NCI-H510A treated with DMSO at 0.1 percent for 48 hours (cell line): ENCODE data around the gene LY6G6F.

ENCODE experiments used
- DNase-seq: peaks from one replicate; lab custom pipeline; 2025; lab: John Stamatoyannopoulos, UW

The LY6G6F gene, protein sequence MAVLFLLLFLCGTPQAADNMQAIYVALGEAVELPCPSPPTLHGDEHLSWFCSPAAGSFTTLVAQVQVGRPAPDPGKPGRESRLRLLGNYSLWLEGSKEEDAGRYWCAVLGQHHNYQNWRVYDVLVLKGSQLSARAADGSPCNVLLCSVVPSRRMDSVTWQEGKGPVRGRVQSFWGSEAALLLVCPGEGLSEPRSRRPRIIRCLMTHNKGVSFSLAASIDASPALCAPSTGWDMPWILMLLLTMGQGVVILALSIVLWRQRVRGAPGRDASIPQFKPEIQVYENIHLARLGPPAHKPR

GRCh38 chr6:31706599-31706998, at the start of gene LY6G6F:
TSS of gene LY6G6F (plus strand) at chr6:31706866. CDS start at chr6:31706907, 41 bp downstream.
- DNase-seq: no peak

GRCh38 chr6:31657406-31658157, 49.1 kb upstream of the LY6G6F start:
- no peak for DNase-seq

DNA sequence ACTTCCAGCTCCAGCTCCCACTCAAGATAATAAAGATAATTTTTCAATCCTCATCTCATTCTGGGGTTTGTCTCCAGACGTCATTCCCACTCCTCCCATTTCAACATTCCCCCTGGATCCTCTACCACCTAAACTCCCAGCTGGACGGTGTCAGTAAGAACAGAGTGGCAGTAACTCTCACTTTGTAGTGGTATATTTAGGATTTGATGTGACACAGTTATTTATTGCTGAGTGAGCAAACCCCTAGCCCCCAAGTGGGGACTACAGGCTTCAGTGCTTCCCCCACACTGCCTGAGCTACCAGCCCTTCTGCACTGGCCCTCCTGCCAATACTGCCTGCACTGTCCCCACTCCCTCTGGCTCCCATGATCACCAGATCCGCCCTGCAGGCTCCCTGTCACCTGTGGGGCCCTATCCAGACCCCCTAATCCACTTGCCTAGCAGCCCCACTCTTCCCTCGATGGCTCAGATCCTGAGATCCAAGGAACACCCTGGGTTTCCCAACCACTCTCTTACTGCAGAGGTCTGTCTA, 48.4 kb upstream of the LY6G6F start:
- DNase-seq: no peak

DNA sequence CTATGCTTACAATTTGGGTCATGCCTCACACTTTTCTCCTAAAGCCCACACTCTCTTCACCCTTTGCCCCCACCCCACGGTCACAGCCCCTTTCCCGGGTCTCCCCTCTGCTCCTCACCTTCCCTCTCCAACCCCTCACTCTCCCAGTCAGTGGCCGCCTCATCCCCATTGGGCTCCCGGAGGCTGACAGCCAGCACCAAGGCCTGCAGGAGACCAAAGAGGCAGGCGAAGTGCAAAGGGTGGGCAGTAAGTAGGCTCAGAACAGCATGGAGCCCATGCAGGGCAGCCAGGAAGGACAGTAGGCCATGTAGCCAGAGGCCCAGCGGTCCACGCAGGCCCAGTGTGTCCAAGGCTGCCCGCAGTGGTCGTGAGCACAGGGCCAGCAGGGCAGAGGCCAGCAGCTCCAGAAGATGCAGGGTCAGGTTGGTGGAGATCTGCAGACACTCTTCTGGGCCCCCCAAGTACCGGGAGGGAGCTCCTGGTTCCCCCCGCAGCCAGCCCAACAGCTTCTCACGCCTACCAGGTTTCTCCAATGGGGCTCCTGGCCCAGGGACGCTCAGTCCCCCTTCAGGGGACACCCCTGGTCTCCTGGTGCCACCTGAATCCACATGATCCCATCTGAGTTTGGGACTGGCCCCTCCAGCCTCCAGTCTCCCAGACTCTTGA, 47.5 kb upstream of the LY6G6F start:
- DNase-seq: no peak

DNA sequence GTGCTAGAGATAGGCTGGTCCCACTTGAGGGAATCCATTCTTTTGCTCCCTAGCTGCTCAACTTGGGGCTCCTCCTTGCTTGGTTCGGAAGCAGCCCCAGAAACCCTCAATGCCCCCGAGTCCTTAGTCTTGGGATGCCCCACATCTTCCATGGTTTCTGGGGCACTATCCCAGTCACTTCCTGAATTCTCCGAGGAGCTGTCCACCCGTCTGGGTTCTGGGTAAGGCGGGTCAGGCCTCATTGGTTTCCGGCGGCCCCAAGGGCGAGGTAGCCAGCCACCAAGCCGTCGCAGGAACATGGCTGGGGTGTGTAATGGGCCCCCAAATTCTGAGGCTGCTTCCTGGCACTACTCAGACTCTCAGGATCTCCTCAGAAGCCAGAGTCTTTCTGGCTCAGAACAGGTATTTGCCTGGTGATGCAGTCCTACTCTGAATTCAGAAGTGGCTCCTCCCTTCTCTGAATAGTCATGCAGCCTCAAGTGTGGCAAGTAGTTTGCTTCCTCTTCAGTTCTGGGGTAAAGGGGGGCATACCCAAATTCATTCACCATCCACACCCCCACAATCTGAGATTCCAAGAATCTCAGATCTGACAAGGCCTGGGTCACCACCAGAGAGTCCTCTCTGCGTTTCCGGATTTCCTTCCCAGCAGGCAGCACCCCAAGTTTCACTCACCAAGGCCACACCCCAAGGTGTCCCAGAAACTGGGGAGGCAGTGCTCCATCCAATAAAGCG, 46.9 kb upstream of the LY6G6F start:
- peak; percentile 30 for DNase-seq

DNA sequence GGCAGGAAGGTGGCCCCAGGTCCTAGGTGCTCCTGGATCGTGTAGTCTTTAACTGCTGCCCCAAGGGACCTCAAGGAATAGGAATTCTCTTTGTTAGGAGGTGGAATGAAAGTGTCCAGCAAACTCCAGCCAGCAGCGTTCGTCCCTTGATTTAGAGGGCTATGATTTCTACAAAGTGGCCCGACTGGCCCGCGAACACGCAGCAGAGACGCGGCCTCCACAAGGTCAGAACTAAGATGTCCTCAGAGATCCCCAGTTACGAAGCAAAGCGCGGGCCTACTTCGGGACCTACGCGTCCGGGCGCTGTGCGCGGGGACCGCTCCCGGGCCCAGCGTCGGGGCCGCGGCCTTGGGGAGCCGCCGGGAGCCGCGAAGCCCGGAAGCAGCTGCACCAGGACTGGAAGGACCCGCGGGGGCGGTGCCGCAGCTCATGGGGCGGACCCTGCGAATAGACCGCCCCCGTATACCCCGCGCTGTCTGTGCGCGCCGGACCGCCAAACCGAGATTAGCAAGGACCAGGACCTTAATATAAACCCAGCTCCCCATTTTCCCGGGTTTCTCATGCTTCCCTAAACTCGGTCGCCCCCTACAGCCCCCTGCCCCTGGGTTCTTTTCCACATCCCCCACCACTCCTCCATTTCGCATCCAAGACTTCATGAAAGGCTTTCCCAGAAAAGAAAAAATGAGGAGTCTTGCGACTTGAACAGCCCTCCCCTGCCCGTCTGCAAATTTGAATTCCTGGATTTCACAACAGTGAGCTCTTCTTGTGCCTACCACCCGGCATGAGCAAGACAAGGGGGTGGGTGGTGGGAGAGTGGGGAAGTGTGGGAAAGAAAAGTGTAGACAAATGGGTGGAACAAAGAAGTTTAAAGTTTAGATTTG, 46.0 kb upstream of the LY6G6F start, which contains the start of gene C6orf47:
Gene C6orf47, minus strand, starts transcription at position 398 of the 881 bp plus-strand sequence. CDS start 831 bp downstream, outside the sequence.
- DNase-seq: peak; percentile 88

GRCh38 chr6:31661262-31662123, 45.2 kb upstream of the LY6G6F start:
- no peak for DNase-seq

DNA sequence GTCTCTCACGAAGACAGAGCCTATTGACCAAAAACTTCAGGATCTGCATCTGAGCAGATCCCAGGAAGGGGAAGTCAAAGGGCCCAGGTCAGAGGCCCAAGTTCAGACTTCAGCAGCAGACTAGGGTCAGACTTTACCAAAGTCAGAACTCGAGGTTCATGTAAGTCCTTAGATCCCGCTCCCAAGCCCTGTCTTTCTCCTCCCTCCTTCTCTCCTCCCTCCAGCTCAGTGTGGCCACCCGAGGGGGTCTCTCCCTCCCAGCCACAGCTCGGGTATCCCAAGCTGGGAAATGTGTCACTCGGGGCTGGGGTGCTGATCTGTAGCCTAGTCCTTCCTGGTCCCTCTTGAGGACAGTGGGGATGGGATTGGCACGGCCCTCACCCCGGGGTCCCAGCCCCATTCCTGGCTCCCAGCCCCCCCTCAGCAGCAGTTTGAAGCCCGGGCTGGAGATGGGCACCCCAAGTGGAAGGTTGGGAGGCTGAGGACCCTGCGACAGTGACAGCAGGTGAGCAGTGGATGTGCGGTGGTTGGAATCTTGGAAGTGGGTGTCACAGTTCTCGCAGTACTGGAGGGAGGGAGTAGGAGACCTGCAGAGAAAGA, 44.4 kb upstream of the LY6G6F start:
- no peak for DNase-seq

DNA sequence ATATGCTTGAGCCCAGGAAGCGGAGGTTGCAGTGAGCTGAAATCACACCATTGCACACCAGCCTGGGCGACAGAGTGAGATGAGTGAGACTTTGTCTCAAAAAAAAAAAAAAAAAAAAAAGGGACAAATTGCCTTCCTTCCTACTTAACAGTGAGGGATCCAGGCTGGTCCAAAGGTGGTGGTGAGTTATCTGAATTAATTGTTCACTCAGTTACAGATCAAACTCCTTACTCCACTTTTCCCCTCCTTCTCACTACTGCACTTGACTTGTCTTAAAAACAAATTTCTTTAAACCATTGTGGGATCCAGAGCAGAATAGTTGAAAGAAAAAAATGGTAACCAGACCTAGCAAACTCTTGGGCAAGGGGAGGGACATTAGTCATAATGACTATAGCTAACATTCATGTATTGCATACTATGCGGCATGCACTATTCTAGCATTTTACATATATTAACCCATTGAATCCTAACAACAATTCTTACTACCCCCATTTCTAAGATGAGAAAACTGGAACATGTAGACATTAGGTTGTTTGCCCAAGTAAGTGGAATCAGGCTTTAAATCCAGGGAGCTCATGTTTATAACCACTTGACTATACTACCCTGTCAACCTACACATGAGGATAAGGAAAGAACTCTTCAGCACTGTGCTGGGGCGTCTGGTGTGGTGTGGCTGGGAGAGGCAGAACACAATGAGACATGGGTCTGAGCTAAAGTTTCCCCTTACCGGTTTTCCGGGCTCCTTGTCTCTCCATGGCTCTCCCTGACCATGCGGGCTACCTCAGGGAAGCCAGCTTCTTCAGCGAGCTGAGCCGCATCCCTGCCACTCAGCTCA, 43.3 kb upstream of the LY6G6F start:
- no peak for DNase-seq

- no peak for DNase-seq
Observed at GRCh38 chr6:31663961-31664789, 42.5 kb upstream of the LY6G6F start.

- peak; percentile 95 for DNase-seq
Observed at GRCh38 chr6:31664790-31665500, 41.7 kb upstream of the LY6G6F start, which contains the start of gene GPANK1. TSS of gene GPANK1 (minus strand) at chr6:31664997. CDS start at chr6:31664478, 519 bp downstream.

GRCh38 chr6:31665501-31666336, 40.9 kb upstream of the LY6G6F start, which contains the start of gene CSNK2B:
TSS of gene CSNK2B (plus strand) at chr6:31666080. CDS start at chr6:31666832, 752 bp downstream.
- peak; percentile 97 for DNase-seq

DNA sequence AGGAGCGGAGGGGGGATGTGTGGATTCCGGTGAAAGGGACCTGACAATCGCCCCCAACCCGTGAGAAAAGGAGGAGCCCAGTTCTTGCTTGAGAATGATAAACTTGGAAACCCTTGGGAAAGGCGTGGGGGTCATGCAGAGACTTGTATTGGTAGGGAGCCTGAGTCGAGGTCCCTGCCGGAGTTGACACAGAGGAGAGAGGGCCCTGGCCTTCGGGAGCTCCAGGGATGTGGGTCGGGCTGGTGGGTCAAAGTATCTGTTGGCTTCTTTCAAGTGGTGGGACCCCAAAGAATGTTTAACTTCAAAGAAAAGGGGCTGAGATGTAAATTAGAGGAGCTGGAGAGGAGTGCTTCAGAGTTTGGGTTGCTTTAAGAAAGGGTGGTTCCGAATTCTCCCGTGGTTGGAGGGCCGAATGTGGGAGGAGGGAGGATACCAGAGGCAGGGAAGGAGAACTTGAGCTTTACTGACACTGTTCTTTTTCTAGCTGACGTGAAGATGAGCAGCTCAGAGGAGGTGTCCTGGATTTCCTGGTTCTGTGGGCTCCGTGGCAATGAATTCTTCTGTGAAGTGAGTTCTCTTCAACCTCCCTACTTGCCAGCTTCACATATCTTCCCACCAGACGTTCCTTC, 40.2 kb upstream of the LY6G6F start:
- no peak for DNase-seq

- no peak for DNase-seq
Observed at GRCh38 chr6:31669676-31670075, 37.0 kb upstream of the LY6G6F start, which contains the start of gene LY6G5B. TSS of gene LY6G5B (plus strand) at chr6:31669976. CDS start at chr6:31670951, 975 bp downstream.

DNA sequence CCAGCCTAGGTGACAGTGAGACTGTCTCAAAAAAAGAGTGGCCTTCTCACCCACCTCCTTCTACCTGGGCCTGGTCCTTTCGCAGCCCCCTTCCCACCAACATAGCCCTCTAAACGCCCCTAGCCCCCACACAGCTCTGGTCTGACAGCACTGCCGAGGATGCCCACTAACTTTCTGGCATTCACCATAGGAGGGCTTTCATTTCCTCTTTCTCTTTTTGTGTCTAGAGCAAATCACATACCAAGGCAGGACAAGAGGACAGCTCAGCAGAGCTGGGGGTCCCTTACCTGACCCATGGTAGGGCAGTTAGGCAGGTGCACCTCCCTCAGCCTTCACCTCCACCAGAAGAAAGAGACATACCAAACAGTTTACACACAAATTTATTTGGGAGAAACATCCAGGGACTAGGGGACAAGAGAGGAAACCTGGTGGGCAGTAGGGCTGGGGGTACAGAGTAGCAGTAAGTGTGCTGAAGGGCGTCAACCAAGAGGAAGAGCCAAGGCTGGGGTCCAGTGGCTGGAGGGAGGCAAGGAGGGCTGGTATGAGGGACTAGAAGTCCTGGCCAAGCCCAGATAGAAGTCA, 30.3 kb upstream of the LY6G6F start:
- no peak for DNase-seq
